GM12878 (cell line): ENCODE measurements around the gene TCEAL1.

Experiments used
- ATF3 ChIP-seq: IDR thresholded peaks from 2 replicates; pipeline ENCODE4 v1.6.1; 2011; ENCODE audit warnings: low read depth, mild to moderate bottlenecking, low read length, moderate library complexity, borderline replicate concordance; ENCODE audit errors: extremely low read depth
- BACH1 ChIP-seq: fragments of 450-650 bp; IDR thresholded peaks from 2 replicates; pipeline ENCODE4 v1.6.1; 2017; ENCODE audit warnings: mild to moderate bottlenecking, borderline replicate concordance
- BCLAF1 ChIP-seq: fragments of 450-650 bp; IDR thresholded peaks from 2 replicates; pipeline ENCODE4 v1.6.1; 2017; ENCODE audit warnings: antibody characterized with exemption, mild to moderate bottlenecking, moderate library complexity
- CEBPB ChIP-seq, 2 experiments: fragments of 150-350 bp in 1 of 2; IDR thresholded peaks; 2 replicates each; pipeline ENCODE4 v1.6.1; 2012 to 2014; ENCODE audit warnings: low read depth in 2 of 2, low read length in 2 of 2, borderline replicate concordance in 1 of 2, inconsistent platforms in 1 of 2
- CTCF ChIP-seq, 3 experiments: IDR thresholded peaks in 2 of 3; conservative IDR thresholded peaks in 1 of 3; 2 replicates each; pipeline ENCODE4 v1.5.1; 2011; ENCODE audit warnings: low read depth in 3 of 3, low read length in 3 of 3, mild to moderate bottlenecking in 3 of 3, control low read depth in 2 of 3, moderate library complexity in 2 of 3, inconsistent platforms in 1 of 3, mixed read lengths in 1 of 3; ENCODE audit not compliant: control insufficient read depth in 2 of 3, insufficient read depth in 1 of 3; ENCODE audit errors: extremely low read depth in 1 of 3
- NR2C2 ChIP-seq: IDR thresholded peaks from 2 replicates; pipeline ENCODE4 v1.6.1; 2011; ENCODE audit warnings: borderline replicate concordance, low read depth; ENCODE audit not compliant: control insufficient read depth, insufficient read length
- POLR2AphosphoS5 ChIP-seq: IDR thresholded peaks from 2 replicates; pipeline ENCODE4 v1.6.1; 2011; ENCODE audit warnings: mild to moderate bottlenecking, low read length, inconsistent platforms
- RAD21 ChIP-seq: IDR thresholded peaks from 2 replicates; pipeline ENCODE4 v1.6.1; 2011; ENCODE audit warnings: mild to moderate bottlenecking, low read depth, low read length, moderate library complexity; ENCODE audit not compliant: insufficient read depth
- REST ChIP-seq: IDR thresholded peaks from 2 replicates; pipeline ENCODE4 v1.6.1; 2012; ENCODE audit warnings: mild to moderate bottlenecking, low read depth, low read length
- SP1 ChIP-seq: IDR thresholded peaks from one replicate; pipeline ENCODE4 v1.6.1; 2011; ENCODE audit warnings: low read depth, low read length
- TAF1 ChIP-seq: IDR thresholded peaks from 2 replicates; pipeline ENCODE4 v1.6.1; 2011; ENCODE audit warnings: mild to moderate bottlenecking, low read depth, low read length, borderline replicate concordance

GRCh38 chrX:103613362-103613890, 15.3 kb upstream of the TCEAL1 start:
- TF ChIP-seq RAD21 (no peak), CEBPB (IDR thresholded peaks at IDR 0.05; ENCODE audit: borderline replicate concordance in 1 of 2, low read depth in 2 of 2, low read length in 2 of 2) (no peak), SP1 (no peak), CTCF (IDR thresholded peaks at IDR 0.05 in 2 of 3, conservative IDR thresholded peaks at IDR 0.05 in 1 of 3; ENCODE audit: control insufficient read depth in 2 of 3, extremely low read depth in 1 of 3, insufficient read depth in 1 of 3, low read depth in 3 of 3, low read length in 3 of 3) (no peak), NR2C2 (no peak), ATF3 (no peak), REST (no peak), BACH1 (no peak), POLR2AphosphoS5 (no peak), BCLAF1 (no peak), TAF1 (no peak)
